Measurements from ENCODE around the gene NPAS4.
"Not testable (repeated sequence)": the region's sequence is repeated elsewhere in the genome, so short reads cannot be mapped to it uniquely, and the experiment has no call there.

NPAS4 gene

GRCh38 chr11:66420671-66421476 is at the start of gene NPAS4:
NPAS4 (plus strand) TSS chr11:66421035; CDS start chr11:66421180, 145 bp downstream.
- H3K9me3 Mint-ChIP-seq: peaks cover 13% of the 10 kb centered on the region
- H3K4me3 Mint-ChIP-seq: no peak within 1 kb of the TSS
- peak within 1 kb of the TSS; percentile 4 for H3K27ac Mint-ChIP-seq
- peaks cover 4% of the 10 kb centered on the region for H3K36me3 Mint-ChIP-seq
- peaks cover 28% of the 10 kb centered on the region for H3K27me3 Mint-ChIP-seq
- H3K4me1 Mint-ChIP-seq: peaks cover 34% of the 10 kb centered on the region

- Mint-ChIP-seq H3K4me1 (peaks cover 15% of the 10 kb centered on the region), H3K27ac (peak within 1 kb of the TSS; percentile 88), H3K27me3 (no peaks in the 10 kb centered on the region), H3K9me3 (no peaks in the 10 kb centered on the region), H3K36me3 (no peaks in the 10 kb centered on the region), H3K4me3 (peak within 1 kb of the TSS; percentile 88)
Observed at GRCh38 chr11:66371627-66372415, 49.0 kb upstream of the NPAS4 start, which contains the start of gene SLC29A2. SLC29A2 (minus strand) TSS chr11:66371760; CDS start chr11:66371591, 169 bp downstream.

GRCh38 chr11:66373265-66373664 is 47.6 kb upstream of the NPAS4 start:
- H3K27ac Mint-ChIP-seq: no peak overlapping the region

GRCh38 chr11:66373690-66374287 is 47.0 kb upstream of the NPAS4 start:
- H3K27me3 Mint-ChIP-seq, H3K9me3 Mint-ChIP-seq, H3K27ac Mint-ChIP-seq, H3K36me3 Mint-ChIP-seq, H3K4me3 Mint-ChIP-seq: not testable (repeated sequence)
- peaks cover 15% of the 10 kb centered on the region for H3K4me1 Mint-ChIP-seq

More at GRCh38 chr11:66373265-66373664, 47.6 kb upstream of the NPAS4 start:
- Mint-ChIP-seq H3K4me3 (peak overlapping the region; percentile 11), H3K36me3 (no peaks in the 10 kb centered on the region), H3K4me1 (peaks cover 15% of the 10 kb centered on the region), H3K9me3 (no peaks in the 10 kb centered on the region), H3K27me3 (no peaks in the 10 kb centered on the region)

- H3K9me3 Mint-ChIP-seq, H3K4me3 Mint-ChIP-seq, H3K36me3 Mint-ChIP-seq, H3K4me1 Mint-ChIP-seq, H3K27ac Mint-ChIP-seq, H3K27me3 Mint-ChIP-seq: not testable (repeated sequence)
Observed at GRCh38 chr11:66380264-66380663, 40.6 kb upstream of the NPAS4 start.

- H3K4me3 Mint-ChIP-seq, H3K36me3 Mint-ChIP-seq, H3K27me3 Mint-ChIP-seq, H3K9me3 Mint-ChIP-seq, H3K27ac Mint-ChIP-seq: not testable (repeated sequence)
- H3K4me1 Mint-ChIP-seq: peaks cover 13% of the 10 kb centered on the region
Observed at GRCh38 chr11:66384316-66384715, 36.5 kb upstream of the NPAS4 start.

- H3K36me3 Mint-ChIP-seq: no peaks in the 10 kb centered on the region
Observed at GRCh38 chr11:66386171-66387069, 34.4 kb upstream of the NPAS4 start.

GRCh38 chr11:66388780-66389386 is 32.0 kb upstream of the NPAS4 start:
- H3K4me1 Mint-ChIP-seq: peaks cover 13% of the 10 kb centered on the region
- H3K27ac Mint-ChIP-seq: no peak overlapping the region
- H3K27me3 Mint-ChIP-seq: no peaks in the 10 kb centered on the region
- H3K4me3 Mint-ChIP-seq: no peak overlapping the region
- no peaks in the 10 kb centered on the region for H3K36me3 Mint-ChIP-seq
- H3K9me3 Mint-ChIP-seq: no peaks in the 10 kb centered on the region

More at GRCh38 chr11:66386171-66387069, 34.4 kb upstream of the NPAS4 start:
- Mint-ChIP-seq H3K4me1 (peaks cover 13% of the 10 kb centered on the region), H3K27me3 (no peaks in the 10 kb centered on the region), H3K4me3 (peak overlapping the region; percentile 8), H3K9me3 (no peaks in the 10 kb centered on the region), H3K27ac (no peak overlapping the region)

- no peaks in the 10 kb centered on the region for H3K27me3 Mint-ChIP-seq
- no peak overlapping the region for H3K27ac Mint-ChIP-seq
- H3K36me3 Mint-ChIP-seq: no peaks in the 10 kb centered on the region
- H3K4me1 Mint-ChIP-seq: peaks cover 9% of the 10 kb centered on the region
- H3K4me3 Mint-ChIP-seq: no peak overlapping the region
- no peaks in the 10 kb centered on the region for H3K9me3 Mint-ChIP-seq
Observed at GRCh38 chr11:66391322-66391721, 29.5 kb upstream of the NPAS4 start.

GRCh38 chr11:66393954-66394353 is 26.9 kb upstream of the NPAS4 start:
- no peak overlapping the region for H3K4me3 Mint-ChIP-seq
- H3K27ac Mint-ChIP-seq: no peak overlapping the region
- no peaks in the 10 kb centered on the region for H3K36me3 Mint-ChIP-seq

GRCh38 chr11:66407651-66408050 is 13.2 kb upstream of the NPAS4 start:
- no peak overlapping the region for H3K27ac Mint-ChIP-seq
- H3K27me3 Mint-ChIP-seq: peaks cover 11% of the 10 kb centered on the region
- H3K4me3 Mint-ChIP-seq: no peak overlapping the region
- no peaks in the 10 kb centered on the region for H3K36me3 Mint-ChIP-seq
- peaks cover 4% of the 10 kb centered on the region for H3K4me1 Mint-ChIP-seq
- no peaks in the 10 kb centered on the region for H3K9me3 Mint-ChIP-seq

More at GRCh38 chr11:66393954-66394353, 26.9 kb upstream of the NPAS4 start:
- Mint-ChIP-seq H3K4me1 (peaks cover 3% of the 10 kb centered on the region), H3K27me3 (no peaks in the 10 kb centered on the region), H3K9me3 (no peaks in the 10 kb centered on the region)

- peaks cover 4% of the 10 kb centered on the region for H3K4me1 Mint-ChIP-seq
- H3K36me3 Mint-ChIP-seq: no peaks in the 10 kb centered on the region
- H3K9me3 Mint-ChIP-seq: no peaks in the 10 kb centered on the region
- H3K4me3 Mint-ChIP-seq: peak overlapping the region; percentile 90
- peaks cover 16% of the 10 kb centered on the region for H3K27me3 Mint-ChIP-seq
- H3K27ac Mint-ChIP-seq: peak overlapping the region; percentile 26
Observed at GRCh38 chr11:66408488-66409214, 12.2 kb upstream of the NPAS4 start.

GRCh38 chr11:66409226-66409625 is 11.6 kb upstream of the NPAS4 start:
- Mint-ChIP-seq H3K4me1 (peaks cover 4% of the 10 kb centered on the region), H3K9me3 (no peaks in the 10 kb centered on the region), H3K27ac (no peak overlapping the region), H3K4me3 (no peak overlapping the region), H3K27me3 (peaks cover 18% of the 10 kb centered on the region), H3K36me3 (no peaks in the 10 kb centered on the region)

- H3K9me3 Mint-ChIP-seq: no peaks in the 10 kb centered on the region
- H3K36me3 Mint-ChIP-seq: no peaks in the 10 kb centered on the region
- H3K27ac Mint-ChIP-seq: no peak overlapping the region
- no peak overlapping the region for H3K4me3 Mint-ChIP-seq
- peaks cover 23% of the 10 kb centered on the region for H3K27me3 Mint-ChIP-seq
- peaks cover 4% of the 10 kb centered on the region for H3K4me1 Mint-ChIP-seq
Observed at GRCh38 chr11:66410191-66410590, 10.6 kb upstream of the NPAS4 start.

Data from activated naive CD4-positive, alpha-beta T cell treated with anti-CD3 and anti-CD28 coated beads, Interleukin-2, amount 50 U/mL, for 24 hours (primary cell).